ENCODE results near the gene PLK1.

The PLK1 gene

GRCh38 chr16:23682181-23682580 lies 3.5 kb downstream of the PLK1 start:
- no peak for DNase-seq

- DNase-seq = no peak
These were observed 4.8 kb downstream of the PLK1 start for GRCh38 chr16:23683487-23683886.

GRCh38 chr16:23687034-23687808 lies 8.5 kb downstream of the PLK1 start:
- no peak for DNase-seq

GRCh38 chr16:23689442-23690187 lies 10.9 kb downstream of the PLK1 start:
- DNase-seq = no peak

- no peak for DNase-seq
These were observed 12.2 kb downstream of the PLK1 start for GRCh38 chr16:23690771-23691482.

- no peak for DNase-seq
These were observed 12.9 kb downstream of the PLK1 start for GRCh38 chr16:23691483-23692189.

- DNase-seq = no peak
These were observed 13.6 kb downstream of the PLK1 start for GRCh38 chr16:23692190-23692837.

GRCh38 chr16:23694265-23694643 lies 15.6 kb downstream of the PLK1 start:
- no peak for DNase-seq

- DNase-seq = no peak
These were observed 16.1 kb downstream of the PLK1 start for GRCh38 chr16:23694644-23695373.

GRCh38 chr16:23695756-23696155 lies 17.1 kb downstream of the PLK1 start:
- no peak for DNase-seq

- no peak for DNase-seq
These were observed 20.4 kb downstream of the PLK1 start for GRCh38 chr16:23699100-23699499.

- no peak for DNase-seq
These were observed 21.4 kb downstream of the PLK1 start for GRCh38 chr16:23700093-23700492.

GRCh38 chr16:23700509-23700908 lies 21.8 kb downstream of the PLK1 start:
- DNase-seq = no peak

GRCh38 chr16:23701045-23701444 lies 22.4 kb downstream of the PLK1 start:
- no peak for DNase-seq

GRCh38 chr16:23702951-23703350 lies 24.3 kb downstream of the PLK1 start:
- DNase-seq = no peak

- no peak for DNase-seq
These were observed 26.3 kb downstream of the PLK1 start for GRCh38 chr16:23704772-23705516.

GRCh38 chr16:23705517-23705902 lies 26.8 kb downstream of the PLK1 start:
- DNase-seq = no peak

- DNase-seq = no peak
These were observed 27.8 kb downstream of the PLK1 start for GRCh38 chr16:23706439-23706838.

- no peak for DNase-seq
These were observed 30.8 kb downstream of the PLK1 start for GRCh38 chr16:23709536-23709935.

- DNase-seq = no peak
These were observed 31.3 kb downstream of the PLK1 start for GRCh38 chr16:23710008-23710407.

- no peak for DNase-seq
These were observed 31.8 kb downstream of the PLK1 start for GRCh38 chr16:23710504-23710903.

Data from activated CD4-positive, alpha-beta T cell treated with anti-CD3 and anti-CD28 coated beads, Interleukin-2, amount 50 U/mL, for 48 hours (primary cell).